SK-N-SH treated with all-trans-retinoic acid at 6 μM for 48 hours (cell line): ENCODE results near the gene RHOT2.

ENCODE experiments used
- ESRRG ChIP-seq: fragments of 250-450 bp; sonication (Bioruptor Pico); IDR thresholded peaks from 2 replicates; pipeline ENCODE4 v1.6.1; 2021; ENCODE audit warnings: mild to moderate bottlenecking
- GLIS3 ChIP-seq: fragments of 250-450 bp; sonication (Bioruptor Pico); IDR thresholded peaks from 2 replicates; pipeline ENCODE4 v1.5.0; 2020; ENCODE audit warnings: mild to moderate bottlenecking, moderate library complexity
- PATZ1 ChIP-seq: fragments of 250-450 bp; sonication (Bioruptor Pico); IDR thresholded peaks from 2 replicates; pipeline ENCODE4 v1.8.0; 2020; ENCODE audit warnings: mild to moderate bottlenecking, moderate library complexity, borderline replicate concordance
- PPARA ChIP-seq: fragments of 250-450 bp; sonication (Bioruptor Pico); IDR thresholded peaks from 2 replicates; pipeline ENCODE4 v1.5.0; 2020; ENCODE audit warnings: mild to moderate bottlenecking, borderline replicate concordance
- TSHZ2 ChIP-seq: fragments of 250-450 bp; sonication (Bioruptor Pico); IDR thresholded peaks from 2 replicates; pipeline ENCODE4 v1.5.0; 2020; ENCODE audit warnings: mild to moderate bottlenecking, moderate library complexity
- ZFP3 ChIP-seq: fragments of 250-450 bp; sonication (Bioruptor Pico); IDR thresholded peaks from 2 replicates; pipeline ENCODE4 v1.5.0; 2020; ENCODE audit warnings: mild to moderate bottlenecking, moderate library complexity
- ZFP30 ChIP-seq: fragments of 450-650 bp; formaldehyde crosslinking; IDR thresholded peaks from 2 replicates; pipeline ENCODE4 v1.5.0; 2022; ENCODE audit warnings: mild to moderate bottlenecking, moderate library complexity
- ZNF8 ChIP-seq: fragments of 450-650 bp; formaldehyde crosslinking; IDR thresholded peaks from 2 replicates; pipeline ENCODE4 v1.5.0; 2020; ENCODE audit warnings: mild to moderate bottlenecking, moderate library complexity

- no peak for TF ChIP-seq ZFP30 (CRISPR knock-in tag)
- no peak for TF ChIP-seq ZFP3 (CRISPR knock-in tag)
- no peak for TF ChIP-seq GLIS3 (CRISPR knock-in tag)
- TF ChIP-seq ESRRG (CRISPR knock-in tag): no peak
- TF ChIP-seq TSHZ2 (CRISPR knock-in tag): no peak
- no peak for TF ChIP-seq PATZ1
- TF ChIP-seq ZNF8 (CRISPR knock-in tag): no peak
- TF ChIP-seq PPARA: no peak
Observed at GRCh38 chr16:687499-687898, 19.6 kb downstream of the RHOT2 start.
